NCI-H2227 (cell line): ENCODE measurements around the gene PEX6.

Experiments used
- DNase-seq: peaks from one replicate; lab custom pipeline; 2025; ENCODE audit not compliant: unreplicated experiment; lab: John Stamatoyannopoulos, UW

Gene PEX6

GRCh38 chr6:42996513-42996912 is 17.5 kb upstream of the PEX6 start:
- no peak for DNase-seq

- DNase-seq, result no peak
Observed at GRCh38 chr6:42993445-42993844, 14.5 kb upstream of the PEX6 start.

GRCh38 chr6:42989923-42990322 is 10.9 kb upstream of the PEX6 start:
- DNase-seq, result no peak

GRCh38 chr6:42988486-42989020 is 9.6 kb upstream of the PEX6 start:
- DNase-seq, result no peak

- DNase-seq, result no peak
Observed at GRCh38 chr6:42987533-42988451, 8.8 kb upstream of the PEX6 start.

- DNase-seq, result no peak
Observed at GRCh38 chr6:42984924-42985475, 6.0 kb upstream of the PEX6 start.

- DNase-seq, result peak; percentile 97
Observed at GRCh38 chr6:42984001-42984923, 5.3 kb upstream of the PEX6 start, which contains the start of gene PPP2R5D. Gene PPP2R5D, plus strand, starts transcription at chr6:42984570. Its CDS starts 108 bp downstream, at chr6:42984678.

GRCh38 chr6:42981836-42982235 is 2.9 kb upstream of the PEX6 start:
- DNase-seq, result no peak

- DNase-seq, result no peak
Observed at GRCh38 chr6:42979523-42980177, 669 bp upstream of the PEX6 start.

GRCh38 chr6:42978487-42978838 is 518 bp downstream of the PEX6 start:
- peak; percentile 11 for DNase-seq

GRCh38 chr6:42974919-42975505 is 4.0 kb downstream of the PEX6 start:
- DNase-seq, result no peak

- no peak for DNase-seq
Observed at GRCh38 chr6:42973926-42974325, 5.1 kb downstream of the PEX6 start.

GRCh38 chr6:42971746-42972327 is 7.1 kb downstream of the PEX6 start:
- DNase-seq, result no peak

GRCh38 chr6:42970871-42971612 is 7.9 kb downstream of the PEX6 start:
- no peak for DNase-seq

GRCh38 chr6:42969934-42970333 is 9.0 kb downstream of the PEX6 start:
- no peak for DNase-seq

- no peak for DNase-seq
Observed at GRCh38 chr6:42969431-42969830, 9.6 kb downstream of the PEX6 start.

- no peak for DNase-seq
Observed at GRCh38 chr6:42968783-42969182, 10.2 kb downstream of the PEX6 start.

GRCh38 chr6:42968126-42968701 is 10.8 kb downstream of the PEX6 start:
- no peak for DNase-seq

- DNase-seq, result no peak
Observed at GRCh38 chr6:42967228-42967627, 11.8 kb downstream of the PEX6 start.
